Measurements from ENCODE around the gene TP53BP1.
A peak's percentile ranks its signal among the peaks of the same experiment; 100 is the strongest.
"Not testable (repeated sequence)": the region's sequence is repeated elsewhere in the genome, so short reads cannot be mapped to it uniquely, and the experiment has no call there.

Gene TP53BP1

GRCh38 chr15:43492673-43493601, at the start of gene TP53BP1:
TSS of gene TP53BP1 (minus strand) at chr15:43493156. CDS start at chr15:43493043, 113 bp downstream.
- DNase-seq (ENCODE audit: low read depth in 2 of 2): peak; percentile 80 to 88

- no peak for DNase-seq (ENCODE audit: low read depth in 2 of 2)
Measured at GRCh38 chr15:43541785-43542184, 48.8 kb upstream of the TP53BP1 start.

- no peak for DNase-seq (ENCODE audit: low read depth in 2 of 2)
Measured at GRCh38 chr15:43538091-43538490, 45.1 kb upstream of the TP53BP1 start.

GRCh38 chr15:43534897-43535296, 41.9 kb upstream of the TP53BP1 start:
- DNase-seq (ENCODE audit: low read depth in 2 of 2): no peak

- not testable (repeated sequence) for DNase-seq (ENCODE audit: low read depth in 2 of 2)
Measured at GRCh38 chr15:43532826-43533225, 39.9 kb upstream of the TP53BP1 start.

GRCh38 chr15:43531018-43531670, 38.2 kb upstream of the TP53BP1 start:
- no peak for DNase-seq (ENCODE audit: low read depth in 2 of 2)

GRCh38 chr15:43529587-43530345, 36.8 kb upstream of the TP53BP1 start:
- DNase-seq (ENCODE audit: low read depth in 2 of 2): no peak

GRCh38 chr15:43529141-43529540, 36.2 kb upstream of the TP53BP1 start:
- no peak for DNase-seq (ENCODE audit: low read depth in 2 of 2)

- DNase-seq (ENCODE audit: low read depth in 2 of 2): no peak
Measured at GRCh38 chr15:43528542-43529007, 35.6 kb upstream of the TP53BP1 start.

- DNase-seq (ENCODE audit: low read depth in 2 of 2): no peak
Measured at GRCh38 chr15:43527802-43528541, 35.0 kb upstream of the TP53BP1 start.

GRCh38 chr15:43527016-43527801, 34.3 kb upstream of the TP53BP1 start:
- no peak for DNase-seq (ENCODE audit: low read depth in 2 of 2)

GRCh38 chr15:43526261-43526930, 33.4 kb upstream of the TP53BP1 start:
- DNase-seq (ENCODE audit: low read depth in 2 of 2): no peak

- no peak for DNase-seq (ENCODE audit: low read depth in 2 of 2)
Measured at GRCh38 chr15:43525131-43525530, 32.2 kb upstream of the TP53BP1 start.

- DNase-seq (ENCODE audit: low read depth in 2 of 2): no peak
Measured at GRCh38 chr15:43524254-43524845, 31.4 kb upstream of the TP53BP1 start.

- DNase-seq (ENCODE audit: low read depth in 2 of 2): no peak
Measured at GRCh38 chr15:43523646-43524045, 30.7 kb upstream of the TP53BP1 start.

- DNase-seq (ENCODE audit: low read depth in 2 of 2): no peak
Measured at GRCh38 chr15:43522247-43522646, 29.3 kb upstream of the TP53BP1 start.

- DNase-seq (ENCODE audit: low read depth in 2 of 2): no peak
Measured at GRCh38 chr15:43521419-43521818, 28.5 kb upstream of the TP53BP1 start.

GRCh38 chr15:43520138-43520537, 27.2 kb upstream of the TP53BP1 start:
- no peak for DNase-seq (ENCODE audit: low read depth in 2 of 2)

GRCh38 chr15:43519196-43519595, 26.2 kb upstream of the TP53BP1 start:
- no peak for DNase-seq (ENCODE audit: low read depth in 2 of 2)
